Umbilical cord (tissue), 2 donors: ENCODE results near the gene RNF168. TPM values are rescaled to one million over a fixed set of nuclear protein-coding genes. Genes with fewer than 3 reads are reported as not detected.
A peak's percentile ranks its signal among the peaks of the same experiment; 100 is the strongest.
"Not testable (repeated sequence)": the region's sequence is repeated elsewhere in the genome, so short reads cannot be mapped to it uniquely, and the experiment has no call there.

Experiments
- DNase-seq: peaks from one replicate; pipeline ENCODE4 v3.0.0-alpha.2; 2015; ENCODE audit warnings: low spot score
- total RNA-seq: library from RNA; depleted of rRNA; stranded (reverse); fragments of >200 nt; gene quantifications from one replicate; pipeline ENCODE4 v1.2.3, GENCODE V29; 2014; ENCODE audit warnings: low replicate concordance; ENCODE audit not compliant: insufficient read depth

RNF168 gene
- total RNA-seq, 1 donor from 2014 or later, result 20.2 TPM

DNA sequence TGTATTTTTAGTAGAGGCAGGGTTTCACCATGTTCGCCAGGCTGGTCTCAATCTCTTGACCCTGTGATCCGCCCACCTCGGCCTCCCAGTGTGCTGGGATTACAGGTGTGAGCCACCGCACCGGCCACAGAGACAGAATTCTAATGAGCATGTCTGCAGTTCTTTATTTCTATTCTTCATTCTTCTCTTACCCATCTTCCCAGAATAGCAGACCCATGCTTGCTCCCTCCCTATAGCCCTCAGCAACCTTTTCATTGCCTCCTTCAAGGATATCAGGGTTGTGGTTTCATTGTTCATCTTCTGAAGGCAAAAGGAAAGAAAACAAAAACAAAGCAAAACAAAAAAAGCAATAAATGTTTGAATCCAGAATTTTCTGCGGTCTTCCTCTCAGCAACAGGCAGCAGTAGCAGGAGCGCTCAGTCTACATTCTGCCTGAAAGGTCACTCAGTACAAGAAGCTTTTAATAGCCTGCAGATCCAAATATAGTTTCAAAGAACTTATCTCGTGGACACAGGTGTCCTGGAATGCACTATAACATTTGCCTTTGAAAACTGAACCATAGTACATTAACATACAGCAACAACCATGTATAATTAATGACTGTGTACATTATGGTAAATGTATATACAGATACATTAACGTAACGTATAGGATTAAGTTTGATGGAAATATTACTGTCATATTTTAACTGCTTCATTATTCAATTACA lies 11.5 kb upstream of the RNF168 start, which contains the start of gene SMCO1:
Gene SMCO1 (minus strand): TSS at position 434 of the 709 bp plus-strand sequence. CDS start 137 bp downstream, at position 297.
- DNase-seq, result no peak

DNA sequence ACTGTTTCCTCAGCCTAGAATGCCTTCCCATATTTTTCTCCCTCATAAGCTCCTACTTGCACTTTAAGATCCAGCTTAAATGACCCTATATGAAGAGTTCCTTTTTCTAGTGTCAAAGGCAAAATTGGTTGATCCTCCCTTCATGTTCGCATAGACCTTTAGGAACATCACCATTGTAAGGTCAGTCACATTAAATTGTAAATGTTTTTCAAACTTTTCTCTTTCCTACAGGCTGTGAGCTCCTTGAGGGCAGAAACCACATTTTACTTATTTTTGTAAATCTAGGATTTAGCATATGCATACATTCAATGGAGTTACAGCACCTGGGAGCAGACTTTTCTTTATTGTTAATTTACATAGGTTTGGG lies 10.8 kb upstream of the RNF168 start:
- no peak for DNase-seq

GRCh38 chr3:196513697-196514349 lies 10.3 kb upstream of the RNF168 start:
- no peak for DNase-seq

GRCh38 chr3:196511646-196512425 lies 8.3 kb upstream of the RNF168 start:
- not testable (repeated sequence) for DNase-seq

- not testable (repeated sequence) for DNase-seq
Observed at GRCh38 chr3:196511108-196511507, 7.5 kb upstream of the RNF168 start.

GRCh38 chr3:196506687-196507086 lies 3.1 kb upstream of the RNF168 start:
- no peak for DNase-seq

DNA sequence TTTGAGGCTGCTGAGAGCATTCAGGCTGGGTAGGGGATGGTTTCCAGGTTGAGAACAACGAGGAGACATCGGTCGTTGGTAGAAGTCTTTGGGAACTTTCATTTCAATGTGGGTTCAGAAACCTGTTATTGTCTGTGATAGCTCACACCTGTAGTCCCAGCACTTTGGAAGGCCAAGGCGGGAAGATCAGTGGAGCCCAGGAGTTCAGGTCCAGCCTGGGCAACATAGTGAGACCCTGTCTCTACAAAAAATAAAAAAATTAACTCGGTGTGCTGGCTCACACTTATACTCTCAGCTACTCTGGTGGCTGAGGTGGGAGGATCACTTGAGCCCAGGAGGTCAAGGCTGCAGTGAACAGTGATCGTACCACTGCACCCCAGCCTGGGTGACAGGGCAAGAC lies 988 bp upstream of the RNF168 start:
- DNase-seq, result no peak

- DNase-seq, result not testable (repeated sequence)
Observed at GRCh38 chr3:196504077-196504398, 470 bp upstream of the RNF168 start.

DNA sequence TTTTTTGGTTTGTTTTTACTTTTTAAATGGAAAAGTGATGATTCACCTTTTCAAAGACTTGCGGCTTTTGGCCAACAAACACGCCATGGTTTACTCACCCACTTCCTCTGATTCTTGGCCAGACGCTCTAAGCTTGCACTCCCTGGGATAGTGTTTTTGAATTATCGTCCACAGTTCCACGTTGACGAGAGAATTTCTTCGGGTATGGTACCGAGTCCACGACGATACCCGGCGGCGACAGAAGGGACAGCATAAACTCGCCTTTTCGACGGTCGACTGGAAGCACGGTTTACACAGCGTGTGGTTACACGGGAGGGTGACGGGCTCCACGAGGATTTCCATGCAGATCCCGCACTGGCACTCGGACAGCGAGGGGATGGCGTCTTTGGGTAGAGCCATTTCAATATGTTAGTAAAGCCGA lies 783 bp downstream of the RNF168 start:
- DNase-seq, result peak; percentile 83

DNA sequence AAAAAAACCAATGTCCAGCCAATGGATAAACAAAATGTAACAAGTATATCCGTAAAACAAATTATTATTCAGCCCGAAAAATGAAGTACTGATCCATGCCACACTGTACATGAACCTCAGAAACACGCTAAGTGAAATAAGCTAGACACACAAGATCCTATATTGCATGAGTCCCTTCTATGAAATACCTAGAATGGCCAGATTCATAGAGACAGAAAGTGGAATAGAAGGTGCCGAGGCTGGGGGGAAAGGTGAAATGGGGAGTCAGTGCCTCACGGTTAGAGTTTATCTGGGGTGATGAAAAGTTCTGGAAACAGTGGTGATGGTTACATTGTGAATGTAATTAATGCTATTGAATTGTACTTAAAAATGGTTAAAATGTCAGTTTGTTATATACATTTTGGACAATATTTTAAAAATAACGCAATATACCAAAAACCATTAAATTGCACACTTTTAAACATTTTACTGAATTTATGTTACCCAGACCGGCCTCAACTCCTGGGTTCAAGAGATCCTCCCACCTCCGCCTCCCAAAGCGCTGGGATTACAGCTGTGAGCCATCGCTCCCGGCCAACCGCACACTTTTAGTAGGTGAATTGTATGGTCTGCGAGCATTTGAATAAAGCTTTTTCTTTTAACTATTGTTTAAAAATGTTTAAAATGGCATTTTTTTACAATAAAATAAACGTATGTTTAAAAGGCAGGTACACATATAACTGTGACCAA lies 2.1 kb downstream of the RNF168 start:
- peak; percentile 16 for DNase-seq

DNA sequence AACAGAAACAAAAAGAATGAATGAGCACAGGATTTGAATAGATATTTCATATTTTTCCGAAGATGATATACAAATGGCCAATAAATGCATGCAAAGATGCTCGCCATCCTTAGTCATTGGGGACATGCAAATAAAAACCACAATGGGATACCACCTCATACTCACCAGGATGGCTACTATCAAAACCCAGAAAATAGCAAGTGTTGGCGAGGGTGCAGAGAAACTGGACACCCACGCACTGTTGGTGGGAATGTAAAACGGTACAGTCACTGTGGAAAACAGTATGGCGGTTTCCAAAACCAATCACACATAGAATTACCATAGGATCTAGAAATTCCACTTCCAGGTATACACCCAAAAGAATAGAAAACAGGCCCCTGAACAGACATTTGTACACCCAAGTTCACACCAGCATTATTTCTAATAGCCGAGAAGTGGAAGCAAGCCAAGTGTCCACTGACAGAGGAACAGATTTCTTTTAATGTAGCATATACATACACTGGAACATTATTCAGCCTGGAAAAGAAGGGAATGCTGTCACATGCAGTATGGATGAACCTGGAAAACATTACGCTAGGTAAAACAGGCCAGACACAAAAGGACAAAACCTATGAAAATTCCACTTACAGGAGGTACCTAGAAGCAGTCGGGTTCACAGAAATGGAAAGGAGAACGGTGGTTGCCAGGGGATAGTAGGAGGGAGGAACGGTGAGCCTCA lies 3.6 kb downstream of the RNF168 start:
- no peak for DNase-seq

DNA sequence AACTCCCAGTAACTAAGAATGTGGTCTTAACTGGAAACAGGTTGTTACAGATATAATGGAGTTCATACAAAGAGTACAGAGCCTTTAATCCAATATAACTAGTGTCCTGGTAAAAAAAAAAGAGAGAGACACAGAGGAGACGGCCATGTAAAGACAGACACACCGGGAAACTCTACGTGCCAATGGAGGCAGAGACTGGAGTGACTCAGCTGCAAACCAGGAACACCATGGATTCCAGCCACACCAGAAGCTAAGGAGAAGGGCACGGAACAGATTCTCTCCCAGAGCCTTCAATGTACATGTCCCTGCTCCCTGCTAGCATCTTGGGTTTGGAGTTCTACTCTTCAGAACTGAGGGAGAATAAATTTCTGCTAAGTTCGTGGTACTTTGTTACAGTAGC lies 4.5 kb downstream of the RNF168 start:
- DNase-seq, result no peak

- no peak for DNase-seq
Observed at GRCh38 chr3:196498297-196498696, 5.3 kb downstream of the RNF168 start.

- no peak for DNase-seq
Observed at GRCh38 chr3:196496183-196496582, 7.4 kb downstream of the RNF168 start.

DNA sequence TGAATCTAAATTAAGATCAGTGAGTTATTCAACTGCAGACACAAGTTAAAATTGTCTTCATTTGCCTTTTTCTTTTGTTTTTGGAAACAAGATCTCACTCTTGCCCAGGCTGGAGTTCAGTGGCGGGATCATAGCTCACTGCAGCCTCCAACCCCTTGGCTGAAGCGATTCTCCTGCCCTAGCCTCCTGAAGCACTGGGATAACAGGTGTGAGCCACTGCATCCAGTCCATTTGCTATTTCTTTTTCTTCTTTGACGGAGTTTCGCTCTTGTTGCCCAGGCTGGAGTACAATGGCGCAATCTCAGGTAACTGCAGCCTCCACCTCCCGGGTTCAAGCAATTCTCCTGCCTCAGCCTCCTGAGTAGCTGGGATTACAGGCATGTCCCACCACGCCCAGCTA lies 10.3 kb downstream of the RNF168 start:
- no peak for DNase-seq

- DNase-seq, result no peak
Observed at GRCh38 chr3:196492080-196492479, 11.5 kb downstream of the RNF168 start.

- no peak for DNase-seq
Observed at GRCh38 chr3:196489747-196490146, 13.8 kb downstream of the RNF168 start.

- no peak for DNase-seq
Observed at GRCh38 chr3:196486263-196486662, 17.3 kb downstream of the RNF168 start.

- no peak for DNase-seq
Observed at GRCh38 chr3:196477678-196478077, 25.9 kb downstream of the RNF168 start.

- no peak for DNase-seq
Observed at GRCh38 chr3:196472286-196472685, 31.3 kb downstream of the RNF168 start.

DNA sequence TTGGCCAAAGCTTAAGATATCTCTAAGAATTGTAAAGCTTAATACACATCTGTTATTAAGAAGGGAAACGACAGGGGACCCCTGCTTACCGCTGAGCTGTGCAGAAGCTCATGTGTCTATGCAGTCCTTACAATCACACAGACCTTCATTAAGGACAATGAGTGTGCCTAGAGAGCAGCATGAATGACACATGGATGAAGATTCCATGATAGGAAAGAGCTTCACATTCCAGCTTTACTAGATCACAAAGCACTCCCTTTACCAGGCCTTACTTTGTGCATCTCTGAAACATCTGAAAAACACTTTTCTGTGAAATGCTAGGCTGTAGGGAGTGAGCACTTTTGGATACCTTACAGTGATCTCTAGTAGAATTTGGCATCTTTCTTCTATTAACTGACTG lies 32.0 kb downstream of the RNF168 start:
- DNase-seq, result no peak
